GM18511 (cell line): ENCODE results near the gene S100P.
A peak's percentile ranks its signal among the peaks of the same experiment; 100 is the strongest.
"Not testable (repeated sequence)": the region's sequence is repeated elsewhere in the genome, so short reads cannot be mapped to it uniquely, and the experiment has no call there.

Experiments used
- ATAC-seq: cut with Tn5 transposase; IDR thresholded peaks from one replicate; pipeline ENCODE4 v1.9.1; 2021; ENCODE audit warnings: mild to moderate bottlenecking, moderate library complexity; ENCODE audit not compliant: unreplicated experiment

Gene S100P

GRCh38 chr4:6672541-6673190 is 21.0 kb upstream of the S100P start:
- ATAC-seq: not testable (repeated sequence)

- ATAC-seq: not testable (repeated sequence)
Observed at GRCh38 chr4:6673191-6673659, 20.5 kb upstream of the S100P start.

GRCh38 chr4:6673660-6674499 is 19.8 kb upstream of the S100P start:
- ATAC-seq: peak; percentile 77

GRCh38 chr4:6674500-6675149 is 19.1 kb upstream of the S100P start:
- ATAC-seq: peak; percentile 60

- no peak for ATAC-seq
Observed at GRCh38 chr4:6676722-6677558, 16.7 kb upstream of the S100P start.

- no peak for ATAC-seq
Observed at GRCh38 chr4:6680372-6681034, 13.2 kb upstream of the S100P start.

- ATAC-seq: no peak
Observed at GRCh38 chr4:6681191-6681590, 12.5 kb upstream of the S100P start.

- no peak for ATAC-seq
Observed at GRCh38 chr4:6682862-6683590, 10.7 kb upstream of the S100P start.

- ATAC-seq: no peak
Observed at GRCh38 chr4:6684656-6685055, 9.0 kb upstream of the S100P start.

GRCh38 chr4:6686104-6686787 is 7.4 kb upstream of the S100P start:
- ATAC-seq: no peak

- ATAC-seq: no peak
Observed at GRCh38 chr4:6687947-6688878, 5.5 kb upstream of the S100P start.

- ATAC-seq: peak; percentile 95
Observed at GRCh38 chr4:6688879-6689505, 4.7 kb upstream of the S100P start.

- ATAC-seq: no peak
Observed at GRCh38 chr4:6689506-6689960, 4.1 kb upstream of the S100P start.

- ATAC-seq: no peak
Observed at GRCh38 chr4:6692379-6692778, 1.3 kb upstream of the S100P start.

GRCh38 chr4:6692806-6693205 is 872 bp upstream of the S100P start:
- no peak for ATAC-seq

GRCh38 chr4:6694177-6694901 is 661 bp downstream of the S100P start:
- no peak for ATAC-seq
